Heart left ventricle (tissue), 16 donors: ENCODE results near the gene ZNF30. TPM values are rescaled to one million over a fixed set of nuclear protein-coding genes. Genes with fewer than 3 reads are reported as not detected.
A peak's percentile ranks its signal among the peaks of the same experiment; 100 is the strongest.

ENCODE experiments used
- ATAC-seq, 4 donors: fragments of 200-7000 bp; cut with Tn5 transposase; one replicate each; pipeline ENCODE4 v1.9.1; 2020 to 2022; ENCODE audit warnings: moderate library complexity in 4 of 4, mild to moderate bottlenecking in 3 of 4, moderate number of reproducible peaks in 1 of 4
- DNase-seq, 5 donors: peaks; one replicate each; pipeline ENCODE4 v3.0.0-alpha.2; 2020
- H3K27ac ChIP-seq, 12 donors: fragments of 200-600 bp; sonication (generic) in 4 of 12; one replicate each; pipeline versions ENCODE4 v1.5.0 to v1.8.0; 2016 to 2022; ENCODE audit warnings: mild to moderate bottlenecking in 2 of 12
- H3K27me3 ChIP-seq, 9 donors: fragments of 200-600 bp; sonication (generic) in 2 of 9; one replicate each; pipeline versions ENCODE4 v1.5.1 to v1.8.0; 2016 to 2022; ENCODE audit warnings: mild to moderate bottlenecking in 3 of 9
- H3K36me3 ChIP-seq, 9 donors: fragments of 200-600 bp; sonication (generic) in 2 of 9; one replicate each; pipeline versions ENCODE4 v1.5.0 to v1.8.0; 2018 to 2022; ENCODE audit warnings: mild to moderate bottlenecking in 2 of 9
- H3K4me1 ChIP-seq, 12 donors: fragments of 200-600 bp; sonication (generic) in 4 of 12; one replicate each; pipeline versions ENCODE4 v1.5.0 to v1.8.0; 2016 to 2022; ENCODE audit warnings: mild to moderate bottlenecking in 3 of 12
- H3K4me3 ChIP-seq, 12 donors: fragments of 200-600 bp; sonication (generic) in 4 of 12; one replicate each; pipeline versions ENCODE4 v1.5.0 to v1.8.0; 2017 to 2022; ENCODE audit warnings: mild to moderate bottlenecking in 9 of 12, moderate library complexity in 4 of 12
- H3K9me3 ChIP-seq, 12 donors: fragments of 200-600 bp; sonication (generic) in 4 of 12; one replicate each; pipeline versions ENCODE4 v1.5.0 to v1.8.0; 2016 to 2022; ENCODE audit warnings: mild to moderate bottlenecking in 1 of 12
- POLR2A ChIP-seq, 2 donors: fragments of 450-650 bp; IDR thresholded peaks; one replicate each; pipeline ENCODE4 v1.6.1; 2017; ENCODE audit warnings: antibody characterized with exemption in 2 of 2, mild to moderate bottlenecking in 2 of 2, moderate library complexity in 2 of 2
- WGBS, 4 donors: extraction: QIAGEN DNeasy Blood & Tissue Kit in 2 of 4; methylation state at CpG; one replicate each; pipeline versions ENCODE4 v1.1.5 to v1.1.7; 2013 to 2018; 5-methylcytosine and 5-hydroxymethylcytosine counted together
- intact Hi-C, 10 donors: fragments of 100-400 bp; cut with DNase I; formaldehyde crosslinking; loops; one replicate each; pipeline versions ENCODE4 v1.11.1 to v1.14.2; 2022
- polyA plus RNA-seq, 2 donors: library from polyadenylated mRNA; stranded (reverse); fragments of 200-250 nt; gene quantifications; one replicate each; pipeline ENCODE4 v1.2.3, GENCODE V29; 2013
- total RNA-seq, 9 donors: library from RNA; depleted of rRNA in 2 of 9; stranded (reverse); fragments of >200 nt in 2 of 9; fragmentation: NEBNext Ultra II Directional in 3 of 9; extraction: Animal tissue kit (Norgen Biotek cat#: 25700) in 3 of 9; gene quantifications; one replicate each; pipeline versions ENCODE4 v1.1.0 to v1.2.4, GENCODE V29; 2016 to 2023
- TF ChIP-seq, protein P1 (sequence below), 12 donors: fragments of 200-600 bp; sonication (generic) in 4 of 12; IDR thresholded peaks; one replicate each; pipeline versions ENCODE4 v1.5.0 to v1.8.0; 2018 to 2022; ENCODE audit warnings: antibody characterized with exemption in 12 of 12, mild to moderate bottlenecking in 5 of 12
- donor health status: ischemic (EF 13 %, LVEDD 7.1; RV severe dilation, severe dysfunction).
- donor health status: healthy with polysubstance abuse.
- donor health status: DM: no; HTN: yes; CAD: no.
- donor health status: DM: no; HTN: no; CAD: no.
- donor health status: ischemic (EF 25% LVEDD 6.9; RV normal size, moderate dysfunction).
- donor health status: ischemic (EF 25% LVEDD 5.7; RV mildly dilated, moderate dysfunction).
- donor health status: healthy.
- donor health status: DM: yes; HTN: yes; CAD: no.
- donor health status: ischemic (EF 35%, LVEDD 5.7; RV mildly dilated, moderate dysfunction).
- donor health status: nonischemic (EF 11% LVEDD 7.7; RV severe dilation, severe dysfunction).
- donor health status: DM: yes; HTN: yes; CAD: no.
- donor health status: PGD.
- donor health status: ischemic (EF 29% LVEDD 5.4; RV normal size, mild dysfunction).
- donor health status: nonischemic (EF 23%, LVEDD 6.1; RV moderate dilation, normal function).

Gene ZNF30
- total and polyA plus RNA-seq, 11 donors, result 0.95 to 13.4 (median 2.7) TPM

DNA sequence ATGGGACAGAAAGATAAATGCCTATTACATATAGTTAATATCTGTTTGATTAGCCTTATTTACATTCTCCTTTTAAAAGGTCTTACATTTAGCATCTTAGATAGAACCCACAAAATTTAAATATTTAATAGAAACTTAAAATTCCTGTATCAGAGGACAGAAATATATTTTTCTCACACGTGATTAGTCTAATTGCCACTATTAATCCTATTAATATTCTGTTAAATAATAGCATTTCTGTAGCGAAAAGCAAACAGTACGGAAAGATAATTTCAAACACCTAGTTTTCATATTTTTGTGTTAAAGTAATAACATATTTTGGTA is 380 bp upstream of the ZNF30 start:
- intact Hi-C loops, result loop anchor here in 7 of 10 donors (1.0 to 10.0 kb wide), 5 partner anchors 152 to 193 kb away; partner anchors contain the start of genes ZNF599 (in 4 of the 7) and ZNF181 (in 3 of the 7)
- Histone ChIP-seq H3K9me3 (no peaks in the 10 kb centered on the region), H3K4me3 (peak overlapping the region in 9 of 12 donors; percentile 61 to 86 (median 69)), H3K36me3 (peaks cover 0 to 19% (median 14%) of the 10 kb centered on the region in 9 donors), H3K27me3 (no peaks in the 10 kb centered on the region), H3K4me1 (peaks cover 0 to 15% (median 8%) of the 10 kb centered on the region in 12 donors), H3K27ac (peak overlapping the region in 10 of 12 donors; percentile 69 to 96 (median 77))
- no peak for ATAC-seq
- 67 to 74% (median 73%) methylated on average over 3 of the region's 3 CpGs for WGBS, 4 donors
- DNase-seq, result no peak
- TF ChIP-seq POLR2A (IDR thresholded peaks at IDR 0.05), result no peak
- TF ChIP-seq, protein P1, sequence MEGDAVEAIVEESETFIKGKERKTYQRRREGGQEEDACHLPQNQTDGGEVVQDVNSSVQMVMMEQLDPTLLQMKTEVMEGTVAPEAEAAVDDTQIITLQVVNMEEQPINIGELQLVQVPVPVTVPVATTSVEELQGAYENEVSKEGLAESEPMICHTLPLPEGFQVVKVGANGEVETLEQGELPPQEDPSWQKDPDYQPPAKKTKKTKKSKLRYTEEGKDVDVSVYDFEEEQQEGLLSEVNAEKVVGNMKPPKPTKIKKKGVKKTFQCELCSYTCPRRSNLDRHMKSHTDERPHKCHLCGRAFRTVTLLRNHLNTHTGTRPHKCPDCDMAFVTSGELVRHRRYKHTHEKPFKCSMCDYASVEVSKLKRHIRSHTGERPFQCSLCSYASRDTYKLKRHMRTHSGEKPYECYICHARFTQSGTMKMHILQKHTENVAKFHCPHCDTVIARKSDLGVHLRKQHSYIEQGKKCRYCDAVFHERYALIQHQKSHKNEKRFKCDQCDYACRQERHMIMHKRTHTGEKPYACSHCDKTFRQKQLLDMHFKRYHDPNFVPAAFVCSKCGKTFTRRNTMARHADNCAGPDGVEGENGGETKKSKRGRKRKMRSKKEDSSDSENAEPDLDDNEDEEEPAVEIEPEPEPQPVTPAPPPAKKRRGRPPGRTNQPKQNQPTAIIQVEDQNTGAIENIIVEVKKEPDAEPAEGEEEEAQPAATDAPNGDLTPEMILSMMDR (IDR thresholded peaks at IDR 0.05), result no peak

DNA sequence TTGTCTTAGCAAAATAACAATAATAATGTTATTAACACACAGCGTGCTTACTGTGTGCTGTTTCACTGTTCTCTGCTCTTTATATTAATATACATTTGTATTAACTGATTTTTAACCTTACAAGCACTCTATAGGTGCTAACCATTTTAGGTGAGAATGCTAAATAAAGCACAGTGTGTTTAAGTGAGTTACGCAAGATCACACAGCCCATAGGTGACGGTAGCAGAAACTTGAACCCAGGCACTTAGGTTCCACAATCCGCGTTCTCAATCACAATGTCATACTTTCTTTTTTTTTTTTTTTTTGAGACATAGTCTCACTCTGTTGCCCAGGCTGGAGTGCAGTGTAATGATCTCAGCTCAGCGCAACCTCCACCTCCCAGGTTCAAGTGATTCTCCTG is 5.8 kb downstream of the ZNF30 start:
- ATAC-seq, result no peak
- peaks cover 0 to 10% (median 5%) of the 10 kb centered on the region in 12 donors for H3K4me1 ChIP-seq
- 90 to 98% (median 97%) methylated on average over 6 of the region's 6 CpGs for WGBS, 4 donors
- no peaks in the 10 kb centered on the region for H3K27me3 ChIP-seq
- DNase-seq, result no peak
- no peaks in the 10 kb centered on the region for H3K9me3 ChIP-seq
- no peak overlapping the region for H3K4me3 ChIP-seq
- intact Hi-C loops, result no loop called here
- H3K27ac ChIP-seq, result no peak overlapping the region
- TF ChIP-seq, protein P1 (IDR thresholded peaks at IDR 0.05), result no peak
- TF ChIP-seq POLR2A (IDR thresholded peaks at IDR 0.05), result no peak
- H3K36me3 ChIP-seq, result peaks cover 0 to 78% (median 58%) of the 10 kb centered on the region in 9 donors

DNA sequence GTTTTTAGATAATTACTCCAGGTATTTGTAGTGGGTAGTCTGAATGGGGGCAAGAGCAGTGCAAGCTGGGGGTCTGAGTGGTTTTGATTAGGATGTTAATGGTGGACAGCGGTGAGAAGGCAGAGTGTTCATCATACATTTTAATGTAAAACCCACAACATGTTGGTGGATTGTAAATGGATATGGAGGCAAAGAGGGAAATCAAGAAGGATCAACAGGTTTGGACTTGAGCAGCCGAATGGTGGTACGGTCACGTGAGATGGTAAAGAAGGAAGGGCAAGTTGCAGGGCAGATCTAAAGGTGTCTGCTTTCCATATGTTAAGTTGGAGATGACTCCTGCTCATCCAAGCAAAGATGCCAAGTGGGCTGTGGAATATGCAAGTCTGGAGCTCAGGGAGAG is 9.5 kb downstream of the ZNF30 start:
- peaks cover 0 to 91% (median 50%) of the 10 kb centered on the region in 9 donors for H3K36me3 ChIP-seq
- intact Hi-C loops, result no loop called here
- peaks cover 0 to 12% (median 0%) of the 10 kb centered on the region in 12 donors for H3K9me3 ChIP-seq
- 97 to 99% (median 98%) methylated on average over 4 of the region's 4 CpGs for WGBS, 4 donors
- ATAC-seq (no peak), DNase-seq (no peak)
- no peak overlapping the region for H3K27ac ChIP-seq
- TF ChIP-seq, protein P1 (IDR thresholded peaks at IDR 0.05), result no peak
- TF ChIP-seq POLR2A (IDR thresholded peaks at IDR 0.05), result no peak
- H3K27me3 ChIP-seq, result no peaks in the 10 kb centered on the region
- H3K4me3 ChIP-seq, result no peak overlapping the region
- no peaks in the 10 kb centered on the region for H3K4me1 ChIP-seq

DNA sequence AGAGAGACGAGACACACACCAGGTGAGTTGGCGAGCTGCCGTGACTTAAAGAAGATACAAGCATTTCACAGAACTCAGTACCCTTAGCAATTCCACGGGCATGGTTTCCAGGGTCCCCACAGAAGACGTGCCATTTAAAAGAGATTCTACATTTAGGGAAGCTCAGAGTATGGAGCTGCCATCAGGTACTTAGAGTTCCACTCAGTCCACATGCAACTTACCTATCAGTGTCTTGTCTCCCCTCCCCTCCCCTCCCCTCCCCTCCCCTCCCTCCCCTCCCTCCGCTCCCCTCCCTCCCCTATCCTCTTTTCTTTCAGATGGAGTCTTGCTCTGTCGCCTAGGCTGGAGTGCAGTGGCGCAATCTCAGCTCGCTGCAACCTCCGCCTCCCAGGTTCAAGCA is 12.2 kb downstream of the ZNF30 start:
- 90 to 98% (median 92%) methylated on average over 9 to 10 of the region's 10 CpGs for WGBS, 4 donors
- DNase-seq, result no peak
- no peak overlapping the region for H3K27ac ChIP-seq
- no peaks in the 10 kb centered on the region for H3K27me3 ChIP-seq
- intact Hi-C loops, result no loop called here
- no peak overlapping the region for H3K4me3 ChIP-seq
- H3K4me1 ChIP-seq, result no peaks in the 10 kb centered on the region
- H3K36me3 ChIP-seq, result peaks cover 10 to 91% (median 39%) of the 10 kb centered on the region in 9 donors
- TF ChIP-seq, protein P1 (IDR thresholded peaks at IDR 0.05), result no peak
- TF ChIP-seq POLR2A (IDR thresholded peaks at IDR 0.05), result no peak
- ATAC-seq, result no peak
- H3K9me3 ChIP-seq, result peaks cover 0 to 39% (median 14%) of the 10 kb centered on the region in 12 donors
